Neuronal stem cell (in vitro differentiated cells): ENCODE results near the gene EREG.
"Not testable (repeated sequence)": the region's sequence is repeated elsewhere in the genome, so short reads cannot be mapped to it uniquely, and the experiment has no call there.

ENCODE experiments used
- DNase-seq: peaks from one replicate; pipeline ENCODE4 v3.0.0-alpha.2; 2013; ENCODE audit warnings: low spot score
- H2AFZ ChIP-seq: one replicate; pipeline ENCODE4 v1.6.1; 2013; ENCODE audit warnings: mild to moderate bottlenecking, low read length, inconsistent platforms
- H2AK5ac ChIP-seq: 2 replicates; pipeline ENCODE4 v1.6.1; 2013; ENCODE audit warnings: low read depth, mild to moderate bottlenecking, inconsistent platforms, low read length, moderate library complexity, mixed read lengths
- H2BK120ac ChIP-seq: 2 replicates; pipeline ENCODE4 v1.6.1; 2013; ENCODE audit warnings: low read depth, mild to moderate bottlenecking, inconsistent platforms, low read length, moderate library complexity, mixed read lengths
- H2BK12ac ChIP-seq: one replicate; pipeline ENCODE4 v1.6.1; 2013; ENCODE audit warnings: low read length, inconsistent platforms
- H2BK15ac ChIP-seq: 2 replicates; pipeline ENCODE4 v1.6.1; 2013; ENCODE audit warnings: mild to moderate bottlenecking, low read length, inconsistent platforms, mixed read lengths
- H2BK5ac ChIP-seq: one replicate; pipeline ENCODE4 v1.6.1; 2013; ENCODE audit warnings: inconsistent platforms, mild to moderate bottlenecking, low read length, moderate library complexity
- H3K14ac ChIP-seq: one replicate; pipeline ENCODE4 v1.6.1; 2013; ENCODE audit warnings: low read length, inconsistent platforms
- H3K18ac ChIP-seq: 2 replicates; pipeline ENCODE4 v1.6.1; 2013; ENCODE audit warnings: low read length, inconsistent platforms
- H3K23ac ChIP-seq: 2 replicates; pipeline ENCODE4 v1.6.1; 2013; ENCODE audit warnings: low read depth, mild to moderate bottlenecking, mixed read lengths, low read length, inconsistent platforms; ENCODE audit not compliant: poor library complexity
- H3K27ac ChIP-seq: replicated peaks from 3 replicates; pipeline ENCODE4 v1.5.1; 2013; ENCODE audit warnings: low read length, inconsistent platforms
- H3K27me3 ChIP-seq, 3 experiments: 2 replicates each; pipeline ENCODE4 v1.6.1; 2013; ENCODE audit warnings: low read length in 3 of 3, mild to moderate bottlenecking in 2 of 3, inconsistent platforms in 1 of 3, low read depth in 1 of 3, mixed read lengths in 1 of 3, moderate library complexity in 1 of 3; ENCODE audit not compliant: control insufficient read depth in 3 of 3, insufficient read depth in 3 of 3
- H3K36me3 ChIP-seq, 2 donors: replicated peaks in 1 of 2; 2 replicates each; pipeline ENCODE4 v1.6.1; 2013; ENCODE audit warnings: low read length in 2 of 2; ENCODE audit not compliant: control insufficient read depth in 2 of 2, insufficient read depth in 2 of 2
- H3K4ac ChIP-seq: 2 replicates; pipeline ENCODE4 v1.6.1; 2013; ENCODE audit warnings: inconsistent platforms, mild to moderate bottlenecking, low read length, moderate library complexity
- H3K4me1 ChIP-seq, 2 donors: 1 replicate in 1 of 2; 2 replicates in 1 of 2; pipeline ENCODE4 v1.6.1; 2013; ENCODE audit warnings: low read length in 2 of 2, low read depth in 1 of 2; ENCODE audit not compliant: control insufficient read depth in 2 of 2, insufficient read depth in 1 of 2
- H3K4me2 ChIP-seq: one replicate; pipeline ENCODE4 v1.6.1; 2013; ENCODE audit warnings: mild to moderate bottlenecking, low read length, inconsistent platforms; ENCODE audit not compliant: insufficient read depth, poor library complexity, severe bottlenecking
- H3K4me3 ChIP-seq, 2 donors: 2 replicates each; pipeline ENCODE4 v1.5.1; 2013; ENCODE audit warnings: low read length in 2 of 2, mild to moderate bottlenecking in 2 of 2, inconsistent platforms in 1 of 2, moderate library complexity in 1 of 2
- H3K79me1 ChIP-seq: one replicate; pipeline ENCODE4 v1.6.1; 2013; ENCODE audit warnings: low read depth, mild to moderate bottlenecking, inconsistent platforms, low read length, moderate library complexity
- H3K9ac ChIP-seq: one replicate; pipeline ENCODE4 v1.6.1; 2013; ENCODE audit warnings: mild to moderate bottlenecking, low read depth, low read length, inconsistent platforms; ENCODE audit not compliant: poor library complexity
- H3K9me3 ChIP-seq, 2 donors: replicated peaks in 1 of 2; 2 replicates each; pipeline versions ENCODE3 to v1.6.1; 2013; ENCODE audit warnings: low read length in 2 of 2, mild to moderate bottlenecking in 2 of 2, inconsistent platforms in 1 of 2, low read depth in 1 of 2, mixed read lengths in 1 of 2, moderate library complexity in 1 of 2; ENCODE audit not compliant: control insufficient read depth in 2 of 2, insufficient read depth in 1 of 2
- H4K8ac ChIP-seq: one replicate; pipeline ENCODE4 v1.6.1; 2013; ENCODE audit warnings: low read depth, mild to moderate bottlenecking, inconsistent platforms, low read length, moderate library complexity
- H4K91ac ChIP-seq: one replicate; pipeline ENCODE4 v1.6.1; 2013; ENCODE audit warnings: low read length, low read depth, mild to moderate bottlenecking, inconsistent platforms; ENCODE audit not compliant: poor library complexity
- WGBS, 2 donors: extraction: QIAGEN DNeasy Blood & Tissue Kit; methylation state at CpG; one replicate each; pipeline ENCODE4 v1.1.7; 2013; ENCODE audit warnings: missing lambda C conversion rate in 2 of 2, mixed read lengths in 1 of 2; ENCODE audit not compliant: insufficient read length in 2 of 2, insufficient replicate concordance in 1 of 2; ENCODE audit errors: extremely low coverage in 2 of 2; 5-methylcytosine and 5-hydroxymethylcytosine counted together

EREG gene

GRCh38 chr4:74339501-74339900 lies 25.4 kb upstream of the EREG start:
- no peak overlapping the region for H3K14ac ChIP-seq
- no peak overlapping the region for H3K4me3 ChIP-seq
- no peaks in the 10 kb centered on the region for H3K4me1 ChIP-seq
- H3K27me3 ChIP-seq, result no peaks in the 10 kb centered on the region
- H2BK12ac ChIP-seq, result no peak overlapping the region
- no peak overlapping the region for H3K4ac ChIP-seq
- no peak overlapping the region for H3K4me2 ChIP-seq
- H3K18ac ChIP-seq, result no peak overlapping the region
- H3K23ac ChIP-seq, result no peak overlapping the region
- no peaks in the 10 kb centered on the region for H3K36me3 ChIP-seq
- H2BK120ac ChIP-seq, result no peak overlapping the region
- no peak overlapping the region for H2BK15ac ChIP-seq
- H3K79me1 ChIP-seq, result no peaks in the 10 kb centered on the region
- no peak overlapping the region for H2AFZ ChIP-seq
- no peak overlapping the region for H4K91ac ChIP-seq
- DNase-seq, result no peak
- H4K8ac ChIP-seq, result no peak overlapping the region
- H2BK5ac ChIP-seq, result no peak overlapping the region
- H3K9me3 ChIP-seq, result peaks cover 4% of the 10 kb centered on the region in 2 donors
- no peak overlapping the region for H3K27ac ChIP-seq
- H3K9ac ChIP-seq, result no peak overlapping the region
- H2AK5ac ChIP-seq, result no peak overlapping the region

- H3K4me2 ChIP-seq, H2BK5ac ChIP-seq, DNase-seq, H3K4ac ChIP-seq, H3K18ac ChIP-seq, H3K9ac ChIP-seq, H3K36me3 ChIP-seq, H2BK120ac ChIP-seq, H3K9me3 ChIP-seq, H3K23ac ChIP-seq, H4K8ac ChIP-seq, H4K91ac ChIP-seq, H3K79me1 ChIP-seq, H3K14ac ChIP-seq, H2AK5ac ChIP-seq, H3K4me1 ChIP-seq, H3K27ac ChIP-seq, H2BK12ac ChIP-seq, H2BK15ac ChIP-seq, H2AFZ ChIP-seq, H3K27me3 ChIP-seq, H3K4me3 ChIP-seq: not testable (repeated sequence)
Observed at GRCh38 chr4:74340421-74340820, 24.5 kb upstream of the EREG start.

GRCh38 chr4:74344031-74344430 lies 20.9 kb upstream of the EREG start:
- H3K9me3 ChIP-seq, result peaks cover 4% of the 10 kb centered on the region in 2 donors
- H3K27me3 ChIP-seq, result no peaks in the 10 kb centered on the region

GRCh38 chr4:74353858-74354257 lies 11.1 kb upstream of the EREG start:
- Histone ChIP-seq H3K14ac (no peak overlapping the region), H3K36me3 (no peaks in the 10 kb centered on the region), H3K9ac (no peak overlapping the region), H3K9me3 (no peaks in the 10 kb centered on the region), H3K4ac (no peak overlapping the region), H3K18ac (no peak overlapping the region), H2AK5ac (no peak overlapping the region), H3K27ac (no peak overlapping the region), H4K8ac (no peak overlapping the region), H2BK120ac (no peak overlapping the region), H2AFZ (no peak overlapping the region), H3K4me1 (no peaks in the 10 kb centered on the region), H2BK15ac (no peak overlapping the region), H4K91ac (no peak overlapping the region), H3K79me1 (no peaks in the 10 kb centered on the region), H3K27me3 (no peaks in the 10 kb centered on the region), H3K23ac (no peak overlapping the region), H3K4me2 (no peak overlapping the region), H2BK5ac (no peak overlapping the region), H2BK12ac (no peak overlapping the region), H3K4me3 (no peak overlapping the region)
- no peak for DNase-seq
- WGBS, 2 donors, result no CpG with 5 or more reads among the region's 4 CpGs

More at GRCh38 chr4:74344031-74344430, 20.9 kb upstream of the EREG start:
- WGBS, 2 donors, result no CpG with 5 or more reads among the region's 1 CpG
- no peak for DNase-seq
- Histone ChIP-seq H3K4me2 (no peak overlapping the region), H4K8ac (no peak overlapping the region), H3K36me3 (no peaks in the 10 kb centered on the region), H3K4me3 (no peak overlapping the region), H4K91ac (no peak overlapping the region), H2BK120ac (no peak overlapping the region), H3K27ac (no peak overlapping the region), H2BK12ac (no peak overlapping the region), H2BK15ac (no peak overlapping the region), H3K79me1 (no peaks in the 10 kb centered on the region), H2BK5ac (no peak overlapping the region), H3K18ac (no peak overlapping the region), H3K14ac (peak overlapping the region; percentile 38), H3K23ac (no peak overlapping the region), H3K4ac (no peak overlapping the region), H2AFZ (no peak overlapping the region), H3K4me1 (no peaks in the 10 kb centered on the region), H2AK5ac (no peak overlapping the region), H3K9ac (no peak overlapping the region)
